ENCODE data around the gene KLHL22. TPM values are rescaled to one million over a fixed set of nuclear protein-coding genes. Genes with fewer than 3 reads are reported as not detected.

The KLHL22 gene
- total and polyA plus RNA-seq, 5 donors from 2014 or later: 40.1 to 55.6 (median 43.9) TPM

DNA sequence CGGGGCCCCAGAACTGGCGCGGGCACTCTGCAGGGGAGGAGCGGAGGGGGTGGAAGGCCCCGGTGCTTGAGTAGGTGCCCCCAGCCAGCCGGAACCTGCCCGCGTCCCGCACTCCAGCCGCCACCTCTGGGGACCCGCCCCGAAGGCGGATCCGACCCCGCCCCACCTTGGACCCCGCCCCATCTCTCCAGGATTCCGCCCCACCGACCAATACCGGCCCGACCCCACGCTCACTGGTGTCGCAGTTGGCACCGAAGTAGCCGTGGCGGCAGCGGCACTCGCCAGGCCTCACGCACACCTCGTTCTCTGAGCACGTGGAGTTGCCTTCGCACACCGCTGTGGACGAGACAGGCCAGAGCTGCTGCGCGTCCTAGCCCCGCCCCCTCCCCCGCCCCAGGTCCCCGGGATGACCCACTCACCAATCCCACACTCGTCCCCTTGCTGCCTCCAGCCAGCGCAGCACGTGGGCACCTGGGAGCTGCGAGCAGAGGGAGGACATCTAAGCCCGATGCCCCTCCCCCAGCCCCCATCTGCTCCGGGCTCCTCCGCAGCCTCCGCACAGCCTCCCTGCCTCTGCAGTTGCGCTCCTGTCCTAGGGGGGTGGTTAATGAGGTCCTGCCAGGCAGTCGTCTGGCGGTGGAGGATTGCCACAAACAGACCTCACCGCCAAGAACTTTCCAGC is 63.9 kb downstream of the KLHL22 start:
- no peak for DNase-seq
- H3K9me3 Mint-ChIP-seq: peaks cover 0 to 3% (median 0%) of the 10 kb centered on the region in 7 donors
- Histone ChIP-seq H3K4me1 (ENCODE audit: control insufficient read depth, insufficient read depth, low read length, poor library complexity, severe bottlenecking) (peaks cover 46% of the 10 kb centered on the region), H3K9me3 (ENCODE audit: control insufficient read depth in 2 of 2, low read length in 2 of 2) (no peaks in the 10 kb centered on the region), H3K27me3 (ENCODE audit: control insufficient read depth, insufficient read depth, low read length) (peaks cover 8% of the 10 kb centered on the region), H3K27ac (ENCODE audit: insufficient read depth, low read length, poor library complexity, severe bottlenecking) (no peak overlapping the region), H3K36me3 (ENCODE audit: control insufficient read depth, insufficient read depth, low read length) (no peaks in the 10 kb centered on the region), H3K4me3 (ENCODE audit: low read depth, low read length) (no peak overlapping the region)
- peaks cover 60% of the 10 kb centered on the region for H3K27me3 Mint-ChIP-seq
- H3K4me1 Mint-ChIP-seq: peaks cover 0 to 35% (median 12%) of the 10 kb centered on the region in 4 donors
- ATAC-seq (ENCODE audit: low read depth in 2 of 2): no peak
- peak overlapping the region in 3 of 4 donors; percentile 72 to 80 (median 74) for H3K4me3 Mint-ChIP-seq
- peaks cover 6% of the 10 kb centered on the region for H3K36me3 Mint-ChIP-seq
- no peak overlapping the region for H3K27ac Mint-ChIP-seq

DNA sequence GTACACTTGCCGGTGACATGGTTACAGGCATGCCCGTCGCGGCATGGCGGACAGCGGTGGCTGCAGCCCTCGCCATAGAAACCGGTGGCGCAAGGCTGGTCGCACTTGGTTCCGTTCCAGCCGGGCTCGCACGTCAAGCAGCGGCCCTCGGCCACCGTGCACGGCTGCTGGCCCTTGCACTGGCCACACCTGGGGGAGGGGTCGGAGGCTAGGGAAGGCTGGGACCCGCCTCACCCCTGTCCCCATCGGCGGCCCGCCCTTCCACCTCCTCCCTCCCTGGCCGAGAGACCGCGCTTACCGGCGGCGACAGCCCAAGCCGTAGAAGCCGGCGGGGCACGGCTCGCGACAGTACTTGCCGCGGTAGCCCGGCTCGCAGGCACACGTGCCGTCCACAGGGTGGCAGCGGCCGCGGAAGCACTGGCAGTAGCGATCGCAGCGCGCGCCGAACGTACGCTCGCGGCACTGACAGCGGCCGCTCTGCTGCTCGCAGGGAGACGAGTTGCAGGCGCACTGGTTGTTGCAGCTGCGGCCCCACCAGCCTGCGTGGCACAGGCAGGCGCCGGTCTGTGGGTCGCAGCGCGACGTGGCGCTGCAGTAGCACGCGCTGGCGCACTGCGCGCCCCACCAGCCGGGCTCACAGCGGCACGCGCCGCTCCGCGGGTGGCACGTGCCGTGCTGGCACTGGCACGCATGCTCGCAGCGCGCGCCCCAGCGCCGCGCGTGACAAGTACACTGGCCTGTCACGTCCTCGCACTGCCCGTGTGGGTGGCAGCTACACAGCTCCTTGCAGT is 64.7 kb downstream of the KLHL22 start:
- peaks cover 0 to 3% (median 0%) of the 10 kb centered on the region in 7 donors for H3K9me3 Mint-ChIP-seq
- peak; percentile 45 to 87 (median 72) for DNase-seq
- peaks cover 7% of the 10 kb centered on the region for H3K27me3 ChIP-seq (ENCODE audit: control insufficient read depth, insufficient read depth, low read length)
- peaks cover 43% of the 10 kb centered on the region for H3K4me1 ChIP-seq (ENCODE audit: control insufficient read depth, insufficient read depth, low read length, poor library complexity, severe bottlenecking)
- H3K4me1 Mint-ChIP-seq: peaks cover 0 to 33% (median 12%) of the 10 kb centered on the region in 4 donors
- peak; percentile 69 to 70 for ATAC-seq (ENCODE audit: low read depth in 2 of 2)
- no peaks in the 10 kb centered on the region for H3K36me3 ChIP-seq (ENCODE audit: control insufficient read depth, insufficient read depth, low read length)
- peaks cover 58% of the 10 kb centered on the region for H3K27me3 Mint-ChIP-seq
- peak overlapping the region in 3 of 4 donors; percentile 85 to 88 (median 88) for H3K4me3 Mint-ChIP-seq
- H3K4me3 ChIP-seq (ENCODE audit: low read depth, low read length): no peak overlapping the region
- H3K27ac ChIP-seq (ENCODE audit: insufficient read depth, low read length, poor library complexity, severe bottlenecking): no peak overlapping the region
- no peaks in the 10 kb centered on the region for H3K9me3 ChIP-seq (ENCODE audit: control insufficient read depth in 2 of 2, low read length in 2 of 2)
- H3K36me3 Mint-ChIP-seq: peaks cover 6% of the 10 kb centered on the region
- H3K27ac Mint-ChIP-seq: peak overlapping the region in 1 of 3 donors; percentile 14

DNA sequence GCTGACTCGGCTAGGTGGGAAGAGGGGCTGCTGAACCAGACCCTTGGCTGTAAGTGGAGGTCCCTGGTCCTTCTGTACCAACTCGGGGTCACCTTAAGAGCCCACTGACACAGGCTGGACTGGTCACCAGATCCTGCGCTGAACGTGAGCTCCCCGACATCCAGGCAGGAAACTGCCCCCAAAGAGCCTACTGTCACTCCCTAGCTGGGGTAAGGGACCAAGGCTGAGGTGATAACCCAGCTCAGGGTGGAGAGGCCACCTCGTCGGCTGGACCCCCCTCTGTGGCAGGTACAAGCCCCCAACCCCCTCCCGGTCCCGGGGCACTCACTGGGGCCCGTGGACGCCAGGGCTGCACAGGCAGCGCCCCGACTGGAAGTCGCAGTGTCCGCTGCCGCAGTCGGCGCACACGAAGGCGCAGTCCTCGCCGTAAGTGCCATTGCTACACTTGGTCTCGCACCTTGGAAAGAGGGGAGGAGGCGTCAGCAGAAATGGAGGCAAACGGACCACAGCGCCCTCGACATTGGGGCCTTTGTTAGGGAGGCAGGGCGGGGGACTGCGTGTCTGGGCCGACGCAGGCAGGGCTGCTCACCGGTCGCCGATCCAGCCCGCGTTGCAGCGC is 65.4 kb downstream of the KLHL22 start:
- DNase-seq (peak in 1 of 3 donors; percentile 42), ATAC-seq (ENCODE audit: low read depth in 2 of 2) (peak in 1 of 2 donors; percentile 11)
- H3K4me1 Mint-ChIP-seq: peaks cover 0 to 28% (median 12%) of the 10 kb centered on the region in 4 donors
- Histone ChIP-seq H3K27me3 (ENCODE audit: control insufficient read depth, insufficient read depth, low read length) (peaks cover 3% of the 10 kb centered on the region), H3K4me3 (ENCODE audit: low read depth, low read length) (peak overlapping the region; percentile 67), H3K4me1 (ENCODE audit: control insufficient read depth, insufficient read depth, low read length, poor library complexity, severe bottlenecking) (peaks cover 46% of the 10 kb centered on the region), H3K9me3 (ENCODE audit: control insufficient read depth in 2 of 2, low read length in 2 of 2) (no peaks in the 10 kb centered on the region), H3K36me3 (ENCODE audit: control insufficient read depth, insufficient read depth, low read length) (no peaks in the 10 kb centered on the region), H3K27ac (ENCODE audit: insufficient read depth, low read length, poor library complexity, severe bottlenecking) (no peak overlapping the region)
- peak overlapping the region; percentile 85 to 89 (median 88) for H3K4me3 Mint-ChIP-seq
- peaks cover 51% of the 10 kb centered on the region for H3K27me3 Mint-ChIP-seq
- H3K36me3 Mint-ChIP-seq: peaks cover 6% of the 10 kb centered on the region
- H3K27ac Mint-ChIP-seq: no peak overlapping the region
- peaks cover 0 to 2% (median 0%) of the 10 kb centered on the region in 7 donors for H3K9me3 Mint-ChIP-seq

DNA sequence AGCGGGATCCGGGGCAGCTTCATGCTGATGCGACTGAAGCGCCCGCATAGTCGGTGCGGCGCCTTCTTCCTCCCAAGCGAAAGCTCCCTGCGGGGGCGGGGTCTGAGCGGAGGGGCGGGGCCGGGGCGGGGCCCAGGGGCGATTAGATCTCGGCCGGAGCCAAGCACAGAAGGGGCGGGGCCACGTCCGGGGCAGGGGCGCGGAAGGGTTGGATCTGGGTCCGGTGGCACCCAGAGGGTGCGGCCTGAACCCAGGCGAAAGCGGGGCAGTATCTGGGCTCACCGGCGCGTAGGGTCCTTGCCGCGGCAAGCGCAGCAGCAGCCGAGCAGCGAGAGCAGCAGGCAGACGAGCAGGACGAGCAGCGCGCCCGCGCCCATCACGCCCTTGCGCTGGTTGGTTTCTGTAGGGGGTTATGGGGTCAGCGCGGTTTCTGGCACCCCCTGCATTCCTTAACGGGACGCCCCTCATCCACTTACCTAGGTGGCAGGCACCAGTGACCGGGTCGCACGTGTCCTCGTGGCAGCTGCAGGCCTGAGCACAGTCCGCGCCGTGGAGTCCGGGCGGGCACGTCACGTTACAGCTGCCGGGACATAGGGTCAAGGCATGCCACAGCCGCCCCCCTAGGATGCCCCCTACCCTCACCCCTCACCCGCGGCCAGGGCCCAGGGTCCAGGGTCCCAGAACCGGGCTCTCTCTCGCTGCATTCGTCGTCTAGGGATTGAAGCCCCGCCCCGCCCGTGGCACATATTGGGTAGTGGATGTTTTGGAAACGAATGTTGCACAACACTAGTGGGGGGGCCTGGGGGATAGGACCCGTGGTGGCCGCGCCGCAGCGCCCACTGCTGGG is 66.1 kb downstream of the KLHL22 start:
- Histone ChIP-seq H3K27me3 (ENCODE audit: control insufficient read depth, insufficient read depth, low read length) (no peaks in the 10 kb centered on the region), H3K27ac (ENCODE audit: insufficient read depth, low read length, poor library complexity, severe bottlenecking) (no peak overlapping the region), H3K4me1 (ENCODE audit: control insufficient read depth, insufficient read depth, low read length, poor library complexity, severe bottlenecking) (peaks cover 46% of the 10 kb centered on the region), H3K9me3 (ENCODE audit: control insufficient read depth in 2 of 2, low read length in 2 of 2) (no peaks in the 10 kb centered on the region), H3K36me3 (ENCODE audit: control insufficient read depth, insufficient read depth, low read length) (no peaks in the 10 kb centered on the region), H3K4me3 (ENCODE audit: low read depth, low read length) (peak overlapping the region; percentile 67)
- Mint-ChIP-seq H3K36me3 (peaks cover 6% of the 10 kb centered on the region), H3K27me3 (peaks cover 45% of the 10 kb centered on the region), H3K4me1 (peaks cover 0 to 26% (median 12%) of the 10 kb centered on the region in 4 donors), H3K9me3 (peaks cover 0 to 2% (median 0%) of the 10 kb centered on the region in 7 donors), H3K27ac (peak overlapping the region in 2 of 3 donors; percentile 83 to 85), H3K4me3 (peak overlapping the region; percentile 85 to 89 (median 88))
- DNase-seq (peak; percentile 77 to 87 (median 79)), ATAC-seq (ENCODE audit: low read depth in 2 of 2) (peak; percentile 68 to 70)

DNA sequence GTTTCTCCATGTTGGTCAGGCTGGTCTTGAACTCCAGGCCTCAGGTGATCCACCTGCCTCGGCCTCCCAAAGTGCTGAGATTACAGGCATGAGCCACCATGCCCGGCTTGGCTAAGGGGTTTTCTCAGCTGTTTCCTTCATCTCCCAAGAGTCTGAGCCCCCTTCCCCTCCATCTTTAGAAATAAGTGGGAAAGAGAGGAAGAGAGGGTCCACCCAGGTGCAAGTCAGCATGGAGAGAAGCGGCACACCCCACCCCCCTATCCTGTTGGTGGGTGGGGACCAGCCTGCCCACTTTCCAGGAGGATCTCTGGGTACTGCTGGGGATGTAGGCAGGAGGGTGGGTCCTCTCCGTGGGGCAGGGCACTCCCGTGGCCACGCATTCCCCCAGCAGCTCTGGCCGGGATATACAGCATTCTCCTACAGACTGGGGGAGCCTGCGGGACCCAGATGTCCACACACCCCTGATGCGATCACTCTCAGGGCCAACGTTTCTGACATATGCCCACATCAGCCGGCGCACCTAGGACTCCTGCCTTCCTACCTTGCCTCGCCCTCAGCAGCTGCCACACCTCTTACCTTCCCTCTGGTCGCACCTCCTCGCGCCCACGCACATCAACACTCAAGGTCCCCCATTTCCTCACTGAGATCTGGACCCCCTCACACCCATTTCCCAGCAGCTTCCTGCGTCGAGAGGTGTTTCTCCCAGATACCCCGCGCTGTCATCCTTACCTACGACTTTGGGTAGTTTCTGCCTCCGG is 66.9 kb downstream of the KLHL22 start:
- Histone ChIP-seq H3K4me3 (ENCODE audit: low read depth, low read length) (peak overlapping the region; percentile 64), H3K4me1 (ENCODE audit: control insufficient read depth, insufficient read depth, low read length, poor library complexity, severe bottlenecking) (peaks cover 46% of the 10 kb centered on the region), H3K27ac (ENCODE audit: insufficient read depth, low read length, poor library complexity, severe bottlenecking) (no peak overlapping the region), H3K36me3 (ENCODE audit: control insufficient read depth, insufficient read depth, low read length) (no peaks in the 10 kb centered on the region), H3K9me3 (ENCODE audit: control insufficient read depth in 2 of 2, low read length in 2 of 2) (no peaks in the 10 kb centered on the region), H3K27me3 (ENCODE audit: control insufficient read depth, insufficient read depth, low read length) (no peaks in the 10 kb centered on the region)
- DNase-seq (no peak), ATAC-seq (ENCODE audit: low read depth in 2 of 2) (no peak)
- Mint-ChIP-seq H3K36me3 (peaks cover 6% of the 10 kb centered on the region), H3K4me1 (peaks cover 0 to 27% (median 14%) of the 10 kb centered on the region in 4 donors), H3K9me3 (peaks cover 0 to 2% (median 0%) of the 10 kb centered on the region in 7 donors), H3K27me3 (peaks cover 40% of the 10 kb centered on the region), H3K4me3 (peak overlapping the region; percentile 85 to 89 (median 88)), H3K27ac (peak overlapping the region in 2 of 3 donors; percentile 83 to 85)

DNA sequence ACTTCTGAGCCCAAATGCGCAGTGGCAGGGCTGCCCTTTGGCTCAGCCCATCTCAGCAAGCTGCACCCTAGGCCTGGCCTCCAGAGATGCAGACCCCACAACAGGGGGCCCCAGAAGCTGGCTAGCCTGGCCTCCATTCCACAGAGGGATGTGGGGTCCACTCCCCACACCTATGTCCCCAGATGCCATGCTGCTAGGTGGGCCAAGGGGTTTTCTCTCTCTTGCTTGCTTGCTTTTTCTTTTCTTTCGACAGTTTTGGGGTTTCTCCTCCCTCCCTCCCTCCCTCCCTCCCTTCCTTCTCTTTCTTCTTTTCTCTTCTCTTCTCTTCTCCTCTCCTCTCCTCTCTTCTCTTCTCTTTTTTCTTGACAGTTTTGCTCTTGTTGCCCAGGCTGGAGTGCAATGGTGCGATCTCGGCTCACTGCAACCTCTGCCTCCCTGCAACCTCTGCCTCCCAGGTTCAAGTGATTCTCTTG is 67.6 kb downstream of the KLHL22 start:
- Mint-ChIP-seq H3K9me3 (peaks cover 0 to 3% (median 0%) of the 10 kb centered on the region in 7 donors), H3K4me3 (peak overlapping the region; percentile 57 to 88 (median 73)), H3K4me1 (peaks cover 0 to 29% (median 12%) of the 10 kb centered on the region in 4 donors), H3K36me3 (peaks cover 6% of the 10 kb centered on the region), H3K27me3 (peaks cover 44% of the 10 kb centered on the region), H3K27ac (no peak overlapping the region)
- no peak overlapping the region for H3K4me3 ChIP-seq (ENCODE audit: low read depth, low read length)
- no peaks in the 10 kb centered on the region for H3K27me3 ChIP-seq (ENCODE audit: control insufficient read depth, insufficient read depth, low read length)
- DNase-seq (no peak), ATAC-seq (ENCODE audit: low read depth in 2 of 2) (no peak)
- no peaks in the 10 kb centered on the region for H3K9me3 ChIP-seq (ENCODE audit: control insufficient read depth in 2 of 2, low read length in 2 of 2)
- no peak overlapping the region for H3K27ac ChIP-seq (ENCODE audit: insufficient read depth, low read length, poor library complexity, severe bottlenecking)
- H3K36me3 ChIP-seq (ENCODE audit: control insufficient read depth, insufficient read depth, low read length): no peaks in the 10 kb centered on the region
- peaks cover 46% of the 10 kb centered on the region for H3K4me1 ChIP-seq (ENCODE audit: control insufficient read depth, insufficient read depth, low read length, poor library complexity, severe bottlenecking)

All from CD4-positive, CD25-positive, alpha-beta regulatory T cell (primary cell).